Measurements from ENCODE around the gene ALPI. TPM values are rescaled to one million over a fixed set of nuclear protein-coding genes. Genes with fewer than 3 reads are reported as not detected.

The ALPI gene
- total and polyA plus RNA-seq, 2 donors (not counting 1 experiment from before 2014, with no cell fraction given), result not detected

DNA sequence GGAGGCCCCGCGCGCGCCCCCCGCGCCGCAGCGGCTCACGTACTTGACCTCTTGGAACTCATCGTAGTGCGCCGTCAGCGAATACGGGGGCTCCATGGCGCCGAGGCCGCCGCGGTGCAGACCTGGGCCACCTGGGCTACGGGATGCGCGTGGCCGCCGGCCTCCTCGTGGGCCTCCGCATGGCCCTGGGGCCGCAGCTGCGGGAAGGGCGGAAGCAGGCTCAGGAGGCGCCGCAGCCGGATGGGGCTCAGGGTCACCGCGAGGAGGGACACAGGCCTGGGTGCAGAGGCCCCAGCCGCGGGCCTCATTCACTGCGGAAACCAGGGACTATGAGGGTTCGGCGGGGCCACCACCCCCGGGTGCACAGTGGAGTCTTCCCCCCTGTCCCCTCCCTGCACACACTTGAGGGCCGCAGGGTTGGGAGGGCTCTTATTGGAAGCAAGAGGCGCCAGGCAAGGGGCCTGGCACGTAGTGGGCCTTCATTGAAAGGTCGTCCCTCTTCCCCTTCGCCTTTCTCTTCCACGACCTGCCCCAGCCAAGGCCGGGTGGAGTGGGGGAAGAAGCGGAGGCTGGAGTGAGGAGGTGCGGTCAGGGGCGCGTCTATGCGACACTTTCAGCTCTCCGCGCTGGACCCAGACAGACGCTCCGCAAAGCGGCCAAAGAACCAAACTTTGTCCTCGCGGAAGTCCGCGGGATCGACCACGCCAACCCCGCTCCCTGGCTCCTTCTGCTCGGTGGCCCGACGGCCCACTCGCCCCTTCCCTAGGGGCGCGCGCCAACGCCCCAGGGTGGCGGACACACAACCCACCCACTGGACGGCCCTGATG is 30.8 kb downstream of the ALPI start:
- peaks cover 7 to 11% of the 10 kb centered on the region in 2 donors for H3K4me1 ChIP-seq (ENCODE audit: control insufficient read depth in 2 of 2, insufficient read depth in 2 of 2, low read length in 2 of 2)
- CTCF ChIA-PET, result no interaction called here
- Mint-ChIP-seq H3K4me1 (peaks cover 11% of the 10 kb centered on the region), H3K27ac (no peak overlapping the region), H3K9me3 (ENCODE audit: insufficient read depth) (no peaks in the 10 kb centered on the region), H3K27me3 (peaks cover 44% of the 10 kb centered on the region), H3K4me3 (peak overlapping the region; percentile 34)
- H3K79me2 ChIP-seq (ENCODE audit: control insufficient read depth, insufficient read depth, low read length), result no peaks in the 10 kb centered on the region
- no peak overlapping the region for H3K27ac ChIP-seq (ENCODE audit: low read length in 2 of 2)
- no peak for DNase-seq
- peaks cover 0 to 33% (median 2%) of the 10 kb centered on the region in 4 experiments for H3K27me3 ChIP-seq (replicated peaks in 1 of 4; ENCODE audit: control extremely low read depth in 1 of 4, control insufficient read depth in 3 of 4, insufficient read depth in 4 of 4, low read length in 3 of 4)
- no peak overlapping the region for H3K9ac ChIP-seq (ENCODE audit: low read length)
- POLR2A ChIA-PET, result no interaction called here
- TF ChIP-seq, protein P1, sequence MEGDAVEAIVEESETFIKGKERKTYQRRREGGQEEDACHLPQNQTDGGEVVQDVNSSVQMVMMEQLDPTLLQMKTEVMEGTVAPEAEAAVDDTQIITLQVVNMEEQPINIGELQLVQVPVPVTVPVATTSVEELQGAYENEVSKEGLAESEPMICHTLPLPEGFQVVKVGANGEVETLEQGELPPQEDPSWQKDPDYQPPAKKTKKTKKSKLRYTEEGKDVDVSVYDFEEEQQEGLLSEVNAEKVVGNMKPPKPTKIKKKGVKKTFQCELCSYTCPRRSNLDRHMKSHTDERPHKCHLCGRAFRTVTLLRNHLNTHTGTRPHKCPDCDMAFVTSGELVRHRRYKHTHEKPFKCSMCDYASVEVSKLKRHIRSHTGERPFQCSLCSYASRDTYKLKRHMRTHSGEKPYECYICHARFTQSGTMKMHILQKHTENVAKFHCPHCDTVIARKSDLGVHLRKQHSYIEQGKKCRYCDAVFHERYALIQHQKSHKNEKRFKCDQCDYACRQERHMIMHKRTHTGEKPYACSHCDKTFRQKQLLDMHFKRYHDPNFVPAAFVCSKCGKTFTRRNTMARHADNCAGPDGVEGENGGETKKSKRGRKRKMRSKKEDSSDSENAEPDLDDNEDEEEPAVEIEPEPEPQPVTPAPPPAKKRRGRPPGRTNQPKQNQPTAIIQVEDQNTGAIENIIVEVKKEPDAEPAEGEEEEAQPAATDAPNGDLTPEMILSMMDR (IDR thresholded peaks at IDR 0.05), result no peak
- TF ChIP-seq EZH2 (IDR thresholded peaks at IDR 0.05; ENCODE audit: borderline replicate concordance, insufficient read depth, low read depth, low read length, poor library complexity, severe bottlenecking), result no peak
- no peaks in the 10 kb centered on the region for H3K36me3 ChIP-seq (replicated peaks in 1 of 2; ENCODE audit: control extremely low read depth in 1 of 2, control insufficient read depth in 1 of 2, extremely low read depth in 1 of 2, insufficient read depth in 2 of 2, low read length in 1 of 2)
- no peak for ATAC-seq (ENCODE audit: low read depth)
- no peak overlapping the region for H2AFZ ChIP-seq (ENCODE audit: insufficient read depth, low read depth, low read length, poor library complexity, severe bottlenecking)
- no peaks in the 10 kb centered on the region for H4K20me1 ChIP-seq (ENCODE audit: control insufficient read depth, insufficient read depth, low read length, poor library complexity, severe bottlenecking)
- H3K4me2 ChIP-seq (replicated peaks; ENCODE audit: low read depth, low read length, poor library complexity, severe bottlenecking), result peak overlapping the region; percentile 42
- intact Hi-C loops (cut with micrococcal nuclease), result no loop called here
- no peak overlapping the region for H3K4me3 ChIP-seq (ENCODE audit: control extremely low read depth in 1 of 5, extremely low read depth in 1 of 5, insufficient read depth in 1 of 5, low read depth in 2 of 5, low read length in 4 of 5)
- H3K9me3 ChIP-seq (ENCODE audit: control extremely low read depth in 1 of 3, control insufficient read depth in 2 of 3, insufficient read depth in 1 of 3, low read length in 2 of 3), result no peaks in the 10 kb centered on the region
- WGBS (ENCODE audit: insufficient coverage), result 6% methylated on average over 69 of the region's 74 CpGs

DNA sequence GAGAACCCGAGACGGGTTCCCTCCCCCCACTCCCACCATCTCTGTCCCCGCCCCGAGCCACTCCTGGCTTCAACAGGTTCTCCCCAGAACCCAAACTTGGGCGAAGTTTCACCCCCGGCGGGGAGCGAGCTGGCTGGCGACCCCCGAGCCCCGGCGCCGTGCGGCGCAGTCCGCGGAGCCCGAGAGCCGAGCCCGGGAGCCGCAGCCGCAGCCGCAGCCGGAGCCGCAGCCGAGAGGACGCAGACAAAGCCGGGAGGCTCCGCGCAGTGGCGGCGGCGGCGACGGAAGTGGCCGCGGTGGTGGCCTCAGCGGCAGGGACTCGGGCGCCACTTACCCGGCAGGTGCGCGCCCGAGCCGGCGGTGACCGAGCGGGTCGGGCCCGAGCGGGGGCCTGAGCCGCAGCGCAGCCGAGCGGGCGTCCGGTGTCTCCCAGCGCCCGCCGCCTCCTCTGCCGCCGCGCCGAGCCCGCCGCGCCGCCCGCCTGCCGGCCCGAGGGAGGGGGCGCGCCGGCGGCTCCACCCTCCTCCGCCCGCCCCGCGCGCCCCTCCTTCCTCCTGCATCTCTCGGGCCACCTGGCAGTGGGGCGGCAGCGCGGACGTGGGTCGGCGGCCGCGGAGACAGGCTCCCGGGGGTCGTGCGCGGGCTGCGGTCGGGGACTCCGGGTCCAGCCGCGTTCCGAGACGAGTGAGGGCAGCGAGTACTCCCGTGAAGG is 31.6 kb downstream of the ALPI start, which contains the start of gene ECEL1:
ECEL1 (minus strand) TSS at position 450 of the 712 bp plus-strand sequence. CDS start 1,181 bp downstream, outside the sequence.
- H3K4me2 ChIP-seq (replicated peaks; ENCODE audit: low read depth, low read length, poor library complexity, severe bottlenecking), result peak within 1 kb of the TSS; percentile 42
- H3K4me1 ChIP-seq (ENCODE audit: control insufficient read depth in 2 of 2, insufficient read depth in 2 of 2, low read length in 2 of 2), result peaks cover 7 to 11% of the 10 kb centered on the region in 2 donors
- peaks cover 0 to 33% (median 2%) of the 10 kb centered on the region in 4 experiments for H3K27me3 ChIP-seq (replicated peaks in 1 of 4; ENCODE audit: control extremely low read depth in 1 of 4, control insufficient read depth in 3 of 4, insufficient read depth in 4 of 4, low read length in 3 of 4)
- ChIA-PET CTCF (no interaction called here), POLR2A (no interaction called here)
- intact Hi-C loops (cut with micrococcal nuclease), result no loop called here
- no peaks in the 10 kb centered on the region for H3K36me3 ChIP-seq (replicated peaks in 1 of 2; ENCODE audit: control extremely low read depth in 1 of 2, control insufficient read depth in 1 of 2, extremely low read depth in 1 of 2, insufficient read depth in 2 of 2, low read length in 1 of 2)
- H3K27ac Mint-ChIP-seq, result no peak within 1 kb of the TSS
- no peaks in the 10 kb centered on the region for H3K79me2 ChIP-seq (ENCODE audit: control insufficient read depth, insufficient read depth, low read length)
- no peaks in the 10 kb centered on the region for H3K9me3 Mint-ChIP-seq (ENCODE audit: insufficient read depth)
- WGBS (ENCODE audit: insufficient coverage), result 2% methylated on average over 98 of the region's 102 CpGs
- peaks cover 11% of the 10 kb centered on the region for H3K4me1 Mint-ChIP-seq
- ATAC-seq (ENCODE audit: low read depth) (no peak), DNase-seq (no peak)
- no peak within 1 kb of the TSS for H3K9ac ChIP-seq (ENCODE audit: low read length)
- no peaks in the 10 kb centered on the region for H4K20me1 ChIP-seq (ENCODE audit: control insufficient read depth, insufficient read depth, low read length, poor library complexity, severe bottlenecking)
- H2AFZ ChIP-seq (ENCODE audit: insufficient read depth, low read depth, low read length, poor library complexity, severe bottlenecking), result no peak within 1 kb of the TSS
- TF ChIP-seq, protein P1 (IDR thresholded peaks at IDR 0.05), result no peak
- no peak within 1 kb of the TSS for H3K4me3 ChIP-seq (ENCODE audit: control extremely low read depth in 1 of 5, extremely low read depth in 1 of 5, insufficient read depth in 1 of 5, low read depth in 2 of 5, low read length in 4 of 5)
- no peak within 1 kb of the TSS for H3K27ac ChIP-seq (ENCODE audit: low read length in 2 of 2)
- H3K9me3 ChIP-seq (ENCODE audit: control extremely low read depth in 1 of 3, control insufficient read depth in 2 of 3, insufficient read depth in 1 of 3, low read length in 2 of 3), result no peaks in the 10 kb centered on the region
- peaks cover 41% of the 10 kb centered on the region for H3K27me3 Mint-ChIP-seq
- H3K4me3 Mint-ChIP-seq, result peak within 1 kb of the TSS; percentile 45

Data from B cell (primary cell).